Stimulated activated CD4-positive, alpha-beta T cell treated with anti-CD3 and anti-CD28 coated beads, TNF-alpha, amount 100 ng/mL, for 1 hour (primary cell): ENCODE measurements around the gene WNT3A.

ENCODE experiments used
- DNase-seq, 3 donors: peaks; one replicate each; pipeline ENCODE4 v3.0.0-alpha.2; 2020; ENCODE audit warnings: low read depth in 3 of 3, low spot score in 1 of 3

Gene WNT3A

GRCh38 chr1:228070173-228070572 is 63.4 kb downstream of the WNT3A start:
- no peak for DNase-seq

- no peak for DNase-seq
Measured at GRCh38 chr1:228070851-228071250, 64.1 kb downstream of the WNT3A start.

DNA sequence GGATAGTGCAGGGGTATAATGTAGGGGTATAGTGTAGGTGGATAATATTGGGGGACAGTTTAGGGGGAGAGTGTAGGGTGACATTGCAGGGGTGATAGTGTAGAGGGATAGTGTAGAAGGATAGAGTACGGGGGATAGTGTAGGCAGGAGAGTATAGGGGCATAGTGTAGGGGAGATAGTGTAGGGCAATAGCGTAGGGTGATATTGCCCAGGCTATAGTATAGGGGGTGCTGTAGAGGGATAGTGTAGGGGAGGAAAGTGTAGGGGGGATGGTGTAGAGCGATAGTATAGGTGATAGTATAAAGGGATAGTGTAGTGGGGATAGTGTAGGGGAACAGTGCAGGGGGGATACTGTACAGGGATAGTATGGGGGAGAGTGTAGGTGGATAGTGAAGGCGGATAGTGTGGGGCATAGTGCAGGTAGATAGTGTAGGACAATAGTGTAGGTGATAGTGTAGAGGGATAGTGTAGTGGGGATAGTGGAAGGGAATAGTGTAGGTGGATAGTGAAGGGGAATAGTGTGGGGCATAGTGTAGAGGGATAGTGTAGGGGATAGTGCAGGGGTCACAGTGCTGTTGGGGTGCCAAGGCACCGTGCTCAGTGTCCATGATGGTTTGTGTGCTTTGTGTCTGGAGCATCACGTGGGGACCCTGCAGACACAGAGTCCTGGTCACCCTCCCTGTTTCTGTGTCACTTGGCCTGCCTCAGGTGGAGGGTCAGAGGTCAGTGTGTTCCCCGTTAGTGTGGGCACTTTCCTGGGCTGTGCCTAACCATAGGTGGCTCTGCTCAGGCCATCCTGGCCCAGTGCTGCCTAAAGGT is 65.2 kb downstream of the WNT3A start:
- DNase-seq, result no peak

DNA sequence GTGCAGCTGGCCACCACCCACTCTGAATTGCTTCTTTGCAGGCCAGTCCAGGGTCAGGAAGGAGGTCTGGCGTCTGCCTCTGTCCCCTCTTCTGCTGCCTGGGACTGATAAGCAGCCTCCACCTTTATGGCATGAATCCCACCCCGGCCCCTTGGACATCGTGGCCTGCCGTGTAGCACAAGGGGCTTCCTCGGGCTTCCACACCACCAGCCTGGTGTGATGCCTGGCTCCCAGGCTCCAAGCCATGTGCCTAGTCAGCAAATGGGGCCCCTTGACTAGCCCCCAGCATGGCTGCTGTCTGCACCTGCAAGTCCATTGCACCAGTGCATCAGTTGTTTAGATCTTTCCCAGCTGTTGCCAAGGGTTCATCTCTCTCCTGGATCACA is 65.9 kb downstream of the WNT3A start:
- no peak for DNase-seq

GRCh38 chr1:228073061-228073856 is 66.5 kb downstream of the WNT3A start:
- DNase-seq, result no peak

GRCh38 chr1:228073857-228074545 is 67.2 kb downstream of the WNT3A start:
- DNase-seq, result no peak

DNA sequence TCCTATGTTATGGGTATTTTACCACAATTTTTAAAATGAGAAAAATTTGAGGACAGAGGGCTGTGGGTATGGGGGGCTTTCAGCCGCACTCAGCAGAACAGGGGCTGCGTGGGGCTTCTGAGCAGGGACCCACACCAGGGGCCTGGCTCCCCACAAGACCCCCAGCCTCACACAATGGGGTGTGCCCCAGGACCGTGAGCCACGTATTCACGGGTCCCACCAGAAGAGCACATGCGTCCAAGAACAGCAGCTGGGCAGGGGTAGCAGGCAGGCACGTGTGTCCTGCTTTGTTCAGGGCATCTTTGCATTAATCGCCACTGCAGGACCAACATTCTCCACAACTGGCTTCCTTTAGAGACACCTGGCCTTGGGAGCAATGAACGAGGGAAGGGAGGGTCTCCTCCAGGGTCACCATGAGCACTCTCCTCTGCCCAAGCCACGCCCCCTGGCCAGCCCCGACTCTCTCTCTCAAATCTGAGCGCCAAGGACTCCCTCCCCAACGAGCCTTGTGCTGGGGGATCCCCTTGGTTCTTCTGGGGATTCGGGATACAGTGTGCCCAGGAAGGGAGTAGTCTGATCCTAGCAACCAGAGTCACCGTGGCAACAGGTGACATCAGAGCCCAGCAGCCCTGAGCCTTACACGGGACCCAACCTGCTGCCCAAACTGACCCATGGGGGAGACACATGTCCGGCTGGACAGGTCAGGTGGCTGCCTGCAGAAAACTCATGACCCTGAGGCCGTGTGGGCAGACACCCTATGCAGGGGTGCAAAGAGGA is 68.3 kb downstream of the WNT3A start:
- DNase-seq, result no peak

DNA sequence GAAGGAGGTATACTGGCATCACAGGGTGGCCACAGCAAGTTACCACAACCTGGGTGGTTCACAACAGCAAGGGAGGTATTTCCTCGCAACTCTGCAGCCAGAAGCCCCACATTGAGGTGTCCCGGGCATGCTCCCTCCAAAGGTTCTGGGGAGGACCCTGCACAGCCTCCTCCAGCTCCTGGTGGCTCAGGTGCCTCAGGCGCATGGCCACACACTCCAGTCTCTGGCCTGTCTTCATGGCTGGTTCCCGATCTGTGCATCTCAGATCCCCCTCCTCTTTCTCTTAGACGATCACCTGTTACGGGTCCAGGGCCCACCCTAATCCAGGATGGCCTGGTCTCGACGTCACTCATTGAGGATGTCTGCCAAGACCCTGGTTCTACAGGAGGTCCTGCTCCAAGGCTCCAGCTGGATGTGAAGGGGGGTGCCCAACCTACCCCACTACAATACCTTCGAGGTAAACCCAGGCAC is 69.0 kb downstream of the WNT3A start:
- DNase-seq, result no peak

GRCh38 chr1:228076796-228077430 is 70.1 kb downstream of the WNT3A start:
- DNase-seq, result no peak

GRCh38 chr1:228077565-228078330 is 71.0 kb downstream of the WNT3A start:
- DNase-seq, result no peak

DNA sequence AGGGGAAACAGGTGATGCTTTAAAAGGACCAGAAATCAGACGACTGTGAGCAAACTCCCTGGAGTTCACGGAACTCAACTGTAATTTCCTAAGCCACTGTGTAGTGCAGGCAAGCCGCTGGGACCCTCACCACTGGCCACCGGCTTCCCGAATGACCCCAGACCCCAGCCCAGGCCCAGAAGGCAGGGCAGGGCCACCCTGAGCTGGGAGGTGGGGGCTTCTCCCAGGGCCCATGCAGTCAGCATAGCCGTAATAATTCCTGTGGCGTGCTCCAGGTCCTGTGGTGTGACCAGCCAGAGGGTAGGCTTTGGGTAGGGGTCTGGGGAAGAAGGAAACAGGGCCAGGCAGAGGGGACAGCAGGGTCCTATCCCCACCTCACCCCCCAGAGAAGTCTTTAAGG is 72.2 kb downstream of the WNT3A start:
- no peak for DNase-seq

GRCh38 chr1:228079601-228080263 is 72.9 kb downstream of the WNT3A start:
- no peak for DNase-seq

GRCh38 chr1:228081144-228081543 is 74.3 kb downstream of the WNT3A start:
- DNase-seq, result no peak

- peak in 1 of 3 donors; percentile 35 for DNase-seq
Measured at GRCh38 chr1:228081578-228082213, 74.9 kb downstream of the WNT3A start.

GRCh38 chr1:228082214-228082917 is 75.6 kb downstream of the WNT3A start, which contains the start of gene ARF1:
ARF1 (plus strand) TSS chr1:228082708; CDS start chr1:228097115, 14,407 bp downstream.
- DNase-seq, result peak; percentile 86 to 96 (median 93)

GRCh38 chr1:228082918-228083870 is 76.4 kb downstream of the WNT3A start:
- DNase-seq, result no peak

GRCh38 chr1:228083871-228084278 is 77.1 kb downstream of the WNT3A start:
- no peak for DNase-seq
